NCI-H2227 (cell line): ENCODE measurements around the gene TMPRSS3.

Source experiments
- DNase-seq: peaks from one replicate; lab custom pipeline; 2025; ENCODE audit not compliant: unreplicated experiment; lab: John Stamatoyannopoulos, UW

The TMPRSS3 gene

GRCh38 chr21:42395905-42396651 lies at the start of gene TMPRSS3:
TMPRSS3 (minus strand) TSS chr21:42396052; CDS start chr21:42395417, 635 bp downstream.
- DNase-seq, result no peak

- no peak for DNase-seq
Measured at GRCh38 chr21:42445311-42445710, 49.5 kb upstream of the TMPRSS3 start.

GRCh38 chr21:42444745-42445059 lies 48.9 kb upstream of the TMPRSS3 start:
- no peak for DNase-seq

- no peak for DNase-seq
Measured at GRCh38 chr21:42443876-42444744, 48.3 kb upstream of the TMPRSS3 start.

GRCh38 chr21:42443181-42443785 lies 47.4 kb upstream of the TMPRSS3 start:
- no peak for DNase-seq

- DNase-seq, result no peak
Measured at GRCh38 chr21:42441963-42442362, 46.1 kb upstream of the TMPRSS3 start.

- DNase-seq, result no peak
Measured at GRCh38 chr21:42440187-42440792, 44.4 kb upstream of the TMPRSS3 start.

GRCh38 chr21:42439284-42440186 lies 43.7 kb upstream of the TMPRSS3 start:
- DNase-seq, result no peak

- DNase-seq, result no peak
Measured at GRCh38 chr21:42438316-42439205, 42.7 kb upstream of the TMPRSS3 start.

GRCh38 chr21:42437786-42438185 lies 41.9 kb upstream of the TMPRSS3 start:
- no peak for DNase-seq

- DNase-seq, result no peak
Measured at GRCh38 chr21:42436914-42437313, 41.1 kb upstream of the TMPRSS3 start.

- DNase-seq, result no peak
Measured at GRCh38 chr21:42435833-42436232, 40.0 kb upstream of the TMPRSS3 start.

- DNase-seq, result no peak
Measured at GRCh38 chr21:42435401-42435800, 39.5 kb upstream of the TMPRSS3 start.

- no peak for DNase-seq
Measured at GRCh38 chr21:42434884-42435283, 39.0 kb upstream of the TMPRSS3 start.

- no peak for DNase-seq
Measured at GRCh38 chr21:42433946-42434551, 38.2 kb upstream of the TMPRSS3 start.

- no peak for DNase-seq
Measured at GRCh38 chr21:42432695-42433094, 36.8 kb upstream of the TMPRSS3 start.

GRCh38 chr21:42431196-42431595 lies 35.3 kb upstream of the TMPRSS3 start:
- DNase-seq, result no peak

- DNase-seq, result no peak
Measured at GRCh38 chr21:42430521-42430920, 34.7 kb upstream of the TMPRSS3 start.

GRCh38 chr21:42429856-42430255 lies 34.0 kb upstream of the TMPRSS3 start:
- no peak for DNase-seq
